ENCODE data around the gene ATG2A.

DNA sequence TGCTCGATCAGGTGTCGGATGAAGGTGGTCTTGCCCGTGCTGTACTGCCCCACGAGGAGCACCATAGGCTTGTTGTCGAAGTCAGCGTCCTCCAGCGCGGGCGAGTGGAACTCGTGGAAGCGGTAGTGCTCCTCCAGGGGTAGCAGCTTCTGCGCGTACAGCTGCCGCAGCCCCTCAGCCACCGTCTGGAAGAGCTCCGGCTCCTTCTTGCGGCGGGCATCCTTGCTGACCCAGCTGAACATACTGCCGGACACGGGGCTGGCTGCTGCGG is 38.9 kb downstream of the ATG2A start:
- no peak for TF ChIP-seq CTCF (IDR thresholded peaks at IDR 0.05)
- TF ChIP-seq POLR2A (IDR thresholded peaks at IDR 0.05; ENCODE audit: low read depth) = no peak

All from esophagus muscularis mucosa (tissue), 3 donors.